HG03469 (cell line): Measurements from ENCODE around the gene CHRM1.
"Not testable (repeated sequence)": the region's sequence is repeated elsewhere in the genome, so short reads cannot be mapped to it uniquely, and the experiment has no call there.

Experiments
- ATAC-seq: cut with Tn5 transposase; IDR thresholded peaks from one replicate; pipeline ENCODE4 v1.9.1; 2021; ENCODE audit warnings: mild to moderate bottlenecking, moderate library complexity, moderate number of reproducible peaks; ENCODE audit not compliant: unreplicated experiment

CHRM1 gene

GRCh38 chr11:62879235-62879978 lies 41.8 kb downstream of the CHRM1 start:
- no peak for ATAC-seq

GRCh38 chr11:62876712-62877111 lies 44.5 kb downstream of the CHRM1 start:
- ATAC-seq: no peak

- ATAC-seq: no peak
Observed at GRCh38 chr11:62875698-62876478, 45.3 kb downstream of the CHRM1 start.

GRCh38 chr11:62874851-62875250 lies 46.3 kb downstream of the CHRM1 start:
- ATAC-seq: no peak

DNA sequence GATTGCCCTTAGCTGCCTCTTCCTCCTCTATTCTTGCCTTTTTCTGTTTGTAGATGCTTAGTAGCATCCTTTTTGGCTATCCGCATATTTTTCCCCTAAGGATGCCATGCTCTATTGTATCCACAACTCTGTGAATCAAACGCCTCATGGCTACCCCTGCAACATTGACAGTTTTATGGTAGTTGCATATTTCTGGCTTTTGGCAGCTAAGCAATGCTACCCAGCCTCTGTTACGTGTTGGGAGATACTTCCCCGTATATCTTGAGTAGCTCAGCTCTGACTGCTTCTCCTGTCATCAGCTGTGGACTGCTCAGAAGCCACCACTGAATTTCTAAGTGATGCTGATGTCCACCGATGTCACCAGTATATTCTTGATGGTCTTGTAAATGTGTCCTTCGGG lies 55.5 kb downstream of the CHRM1 start:
- no peak for ATAC-seq

GRCh38 chr11:62863687-62864335 lies 57.4 kb downstream of the CHRM1 start:
- no peak for ATAC-seq

DNA sequence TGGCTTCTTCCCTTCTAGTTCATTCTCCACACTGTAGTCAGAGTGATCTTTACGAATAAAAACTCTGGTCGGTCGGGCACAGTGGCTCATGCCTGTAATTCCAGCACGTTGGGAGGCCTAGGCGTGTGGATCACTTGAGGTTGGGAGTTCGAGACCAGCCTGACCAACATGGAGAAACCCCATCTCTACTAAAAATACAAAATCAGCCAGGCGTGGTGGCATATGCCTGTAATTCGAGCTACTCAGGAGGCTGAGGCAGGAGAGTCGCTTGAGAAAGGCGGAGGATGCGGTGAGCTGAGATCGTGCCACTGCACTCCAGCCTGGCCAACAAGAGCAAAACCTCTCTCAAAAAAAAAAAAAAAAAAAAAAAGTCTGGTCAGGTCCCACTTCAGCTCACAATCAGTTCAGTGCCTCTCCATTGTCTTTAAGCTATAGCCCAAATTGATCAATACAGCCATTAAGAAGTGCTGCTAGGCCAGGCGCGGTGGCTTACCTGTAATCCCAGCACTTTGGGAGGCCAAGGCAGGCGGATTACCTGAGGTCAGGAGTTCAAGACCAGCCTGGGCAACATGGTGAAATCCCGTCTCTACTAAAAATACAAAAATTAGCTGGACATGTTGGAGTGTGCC lies 59.5 kb downstream of the CHRM1 start:
- not testable (repeated sequence) for ATAC-seq

- no peak for ATAC-seq
Observed at GRCh38 chr11:62860835-62861563, 60.2 kb downstream of the CHRM1 start.

- not testable (repeated sequence) for ATAC-seq
Observed at GRCh38 chr11:62859281-62859703, 61.9 kb downstream of the CHRM1 start.
